ENCODE results near the gene SP1.
A peak's percentile ranks its signal among the peaks of the same experiment; 100 is the strongest.
"Not testable (repeated sequence)": the region's sequence is repeated elsewhere in the genome, so short reads cannot be mapped to it uniquely, and the experiment has no call there.

SP1 gene

GRCh38 chr12:53365245-53365904 lies 14.6 kb upstream of the SP1 start:
- no peak for DNase-seq

- not testable (repeated sequence) for DNase-seq
Observed at GRCh38 chr12:53373554-53374133, 6.3 kb upstream of the SP1 start.

- not testable (repeated sequence) for DNase-seq
Observed at GRCh38 chr12:53374277-53374676, 5.7 kb upstream of the SP1 start.

GRCh38 chr12:53376747-53377146 lies 3.2 kb upstream of the SP1 start:
- DNase-seq: no peak

DNA sequence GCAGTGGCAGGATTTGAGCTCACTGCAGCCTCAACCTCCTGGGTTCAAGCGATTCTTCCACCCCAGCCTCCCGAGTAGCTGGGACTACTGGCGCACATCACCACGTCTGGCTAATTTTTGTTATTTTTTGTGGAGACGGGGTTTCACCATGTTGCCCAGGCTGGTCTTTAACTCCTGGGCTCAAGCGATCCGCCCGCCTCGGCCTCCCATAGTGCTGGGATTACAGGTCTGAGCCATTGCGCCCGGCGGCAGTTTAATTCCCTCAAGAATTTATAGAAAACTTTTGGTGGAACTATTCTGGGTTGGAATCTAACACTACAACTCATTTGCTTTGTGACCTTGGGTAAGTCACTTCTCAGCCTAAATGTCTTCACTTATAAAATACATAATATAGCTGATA lies 1.8 kb upstream of the SP1 start:
- no peak for DNase-seq

DNA sequence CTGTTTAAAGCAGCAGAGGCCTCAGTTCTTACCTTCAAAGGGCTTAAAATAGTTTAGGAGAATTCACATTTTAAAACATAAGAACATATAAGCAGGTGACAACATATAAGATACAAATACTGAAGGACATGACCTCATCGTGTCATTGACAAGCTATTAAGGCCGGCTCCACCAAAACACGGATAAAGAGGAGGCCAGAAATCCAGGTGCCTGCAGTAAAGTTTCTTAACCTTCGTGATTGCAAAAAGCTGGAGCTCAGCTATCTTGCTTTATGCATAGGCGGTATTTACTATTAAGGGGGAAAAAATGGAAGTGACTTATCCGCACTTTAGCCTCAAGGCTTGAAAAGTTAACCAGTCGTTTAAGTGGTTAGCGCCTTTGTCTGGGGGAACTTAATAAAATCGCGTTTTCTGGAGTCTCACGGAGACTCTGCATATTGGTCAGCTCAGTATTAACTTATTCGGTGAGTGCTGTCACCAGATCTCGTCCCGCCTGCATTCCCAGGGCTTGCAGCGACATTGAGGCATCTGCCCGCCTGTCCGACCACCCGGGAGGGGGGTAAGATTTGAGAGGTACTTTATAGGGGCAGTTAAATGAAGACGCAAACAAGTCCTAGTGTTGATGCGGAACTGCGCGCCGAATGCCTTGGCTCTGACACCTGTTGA lies 1.1 kb upstream of the SP1 start:
- DNase-seq: no peak

DNA sequence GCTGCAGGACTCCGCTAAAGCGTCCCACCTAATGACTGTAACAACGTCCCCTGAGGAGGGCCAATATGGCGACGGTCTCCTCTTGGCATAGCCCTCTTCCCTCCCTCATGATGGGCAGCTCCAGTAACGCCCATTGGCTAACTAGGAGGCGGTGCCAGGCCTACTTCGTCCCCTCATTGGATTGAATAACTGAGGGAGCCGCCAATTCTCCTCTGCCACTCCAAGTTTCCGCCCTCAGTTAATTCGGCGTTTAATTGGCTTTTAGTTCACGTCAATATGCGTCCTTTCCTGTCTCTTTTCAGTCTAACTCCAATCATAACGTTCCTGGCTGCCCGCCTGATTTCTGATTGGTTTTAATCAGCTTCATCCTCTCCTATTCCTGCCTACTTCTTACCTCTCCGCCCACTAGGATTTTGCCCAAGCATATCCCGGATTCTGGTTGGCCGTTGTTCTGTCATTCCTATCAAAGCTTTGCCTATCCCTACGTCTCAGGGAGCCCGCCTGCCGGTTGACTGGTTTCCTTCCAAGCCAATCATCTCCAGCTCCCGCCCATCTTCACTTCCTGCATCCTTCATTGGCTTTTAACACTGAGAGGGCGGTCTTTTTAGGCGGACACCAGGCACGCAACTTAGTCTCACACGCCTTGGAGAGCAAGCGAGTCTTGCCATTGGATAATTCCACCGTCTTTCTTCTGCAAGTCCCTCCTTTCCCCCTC lies 430 bp upstream of the SP1 start:
- peak; percentile 100 for DNase-seq

GRCh38 chr12:53380794-53381730 lies 1.1 kb downstream of the SP1 start:
- no peak for DNase-seq

GRCh38 chr12:53381731-53382630 lies 2.0 kb downstream of the SP1 start:
- no peak for DNase-seq

DNA sequence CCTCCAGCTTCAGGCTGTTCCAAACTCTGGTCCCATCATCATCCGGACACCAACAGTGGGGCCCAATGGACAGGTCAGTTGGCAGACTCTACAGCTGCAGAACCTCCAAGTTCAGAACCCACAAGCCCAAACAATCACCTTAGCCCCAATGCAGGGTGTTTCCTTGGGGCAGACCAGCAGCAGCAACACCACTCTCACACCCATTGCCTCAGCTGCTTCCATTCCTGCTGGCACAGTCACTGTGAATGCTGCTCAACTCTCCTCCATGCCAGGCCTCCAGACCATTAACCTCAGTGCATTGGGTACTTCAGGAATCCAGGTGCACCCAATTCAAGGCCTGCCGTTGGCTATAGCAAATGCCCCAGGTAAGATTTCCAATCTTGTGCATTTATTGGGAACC lies 3.3 kb downstream of the SP1 start:
- DNase-seq: no peak

- DNase-seq: not testable (repeated sequence)
Observed at GRCh38 chr12:53386381-53386780, 6.4 kb downstream of the SP1 start.

GRCh38 chr12:53388932-53389331 lies 9.0 kb downstream of the SP1 start:
- no peak for DNase-seq

- DNase-seq: no peak
Observed at GRCh38 chr12:53389702-53390101, 9.7 kb downstream of the SP1 start.

GRCh38 chr12:53391724-53392123 lies 11.7 kb downstream of the SP1 start:
- no peak for DNase-seq

- DNase-seq: no peak
Observed at GRCh38 chr12:53399896-53400295, 19.9 kb downstream of the SP1 start.

DNA sequence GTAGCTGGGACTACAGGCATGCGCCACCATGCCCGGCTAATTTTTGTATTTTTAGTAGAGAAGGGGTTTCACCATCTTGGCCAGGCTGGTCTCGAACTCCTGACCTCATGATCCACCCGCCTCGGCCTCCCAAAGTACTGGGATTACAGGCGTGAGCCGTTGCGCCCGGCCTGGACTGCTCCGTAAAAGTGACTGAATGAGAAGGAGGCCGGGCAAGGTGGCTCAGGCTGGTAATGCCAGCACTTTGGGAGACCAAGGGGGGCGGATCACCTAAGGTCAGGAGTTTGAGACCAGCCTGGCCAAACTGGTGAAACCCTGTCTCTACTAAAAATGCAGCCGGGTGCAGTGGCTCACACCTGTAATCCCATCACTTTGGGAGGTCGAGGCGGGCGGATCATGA lies 22.4 kb downstream of the SP1 start:
- DNase-seq: not testable (repeated sequence)

GRCh38 chr12:53402871-53403270 lies 22.9 kb downstream of the SP1 start:
- DNase-seq: no peak

GRCh38 chr12:53410951-53411350 lies 31.0 kb downstream of the SP1 start:
- no peak for DNase-seq

GRCh38 chr12:53413485-53414204 lies 33.7 kb downstream of the SP1 start:
- no peak for DNase-seq

DNA sequence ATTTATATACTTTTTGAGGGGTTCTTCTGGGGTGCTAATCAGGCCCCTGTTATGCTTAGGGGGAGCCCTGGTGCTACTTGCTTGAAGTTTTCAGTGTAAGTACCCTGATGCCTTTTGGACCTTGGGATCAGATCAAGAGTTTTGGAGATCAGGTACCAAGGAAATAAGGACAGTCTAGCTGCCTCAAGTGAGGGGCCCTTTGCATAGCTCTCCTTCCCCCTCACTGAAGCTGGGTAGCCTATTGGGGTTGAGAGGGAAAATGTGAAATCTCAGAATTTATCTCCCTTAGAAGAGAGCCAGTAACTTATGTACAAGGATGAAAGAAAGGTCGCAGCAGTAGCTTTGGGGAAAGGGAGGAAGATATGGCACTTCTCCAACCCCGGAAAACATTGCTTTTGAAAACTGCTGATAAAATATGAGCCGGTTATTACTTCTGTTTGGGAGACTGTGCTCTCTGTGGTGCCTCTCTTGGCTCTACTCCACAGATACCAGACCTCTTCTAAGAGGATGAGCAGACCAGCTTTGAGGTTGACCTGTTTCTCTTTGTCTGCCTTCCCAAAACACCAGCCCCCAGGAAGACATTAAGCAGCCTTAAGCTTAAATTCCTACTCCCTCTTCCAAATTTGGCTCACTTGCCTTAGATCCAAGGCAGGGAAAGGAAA lies 34.9 kb downstream of the SP1 start:
- no peak for DNase-seq

Measured in amniotic stem cell (primary cell).